Measurements from ENCODE around the gene HAGHL. TPM values are rescaled to one million over a fixed set of nuclear protein-coding genes. Genes with fewer than 3 reads are reported as not detected.

The HAGHL gene
- total and polyA plus RNA-seq, 4 donors = 4.1 to 26.7 (median 13.1) TPM

DNA sequence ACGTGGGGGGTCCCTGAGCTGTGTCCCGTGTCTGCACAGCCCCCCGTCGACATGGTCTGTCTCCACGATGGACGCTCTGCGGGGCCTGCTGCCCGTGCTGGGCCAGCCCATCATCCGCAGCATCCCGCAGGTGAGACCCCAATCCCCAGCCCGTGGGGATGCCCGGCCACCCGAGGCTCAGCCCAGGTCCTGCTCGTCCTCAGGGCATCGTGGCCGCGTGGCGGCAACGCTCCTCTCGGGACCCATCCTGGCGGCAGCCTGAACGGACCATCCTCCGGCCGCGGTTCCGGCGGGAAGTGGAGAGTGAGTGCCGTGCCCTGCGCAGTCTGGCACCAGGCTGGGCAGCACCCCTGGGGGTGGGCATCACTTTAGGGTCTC is 38.6 kb downstream of the HAGHL start:
- TF ChIP-seq, protein P1, sequence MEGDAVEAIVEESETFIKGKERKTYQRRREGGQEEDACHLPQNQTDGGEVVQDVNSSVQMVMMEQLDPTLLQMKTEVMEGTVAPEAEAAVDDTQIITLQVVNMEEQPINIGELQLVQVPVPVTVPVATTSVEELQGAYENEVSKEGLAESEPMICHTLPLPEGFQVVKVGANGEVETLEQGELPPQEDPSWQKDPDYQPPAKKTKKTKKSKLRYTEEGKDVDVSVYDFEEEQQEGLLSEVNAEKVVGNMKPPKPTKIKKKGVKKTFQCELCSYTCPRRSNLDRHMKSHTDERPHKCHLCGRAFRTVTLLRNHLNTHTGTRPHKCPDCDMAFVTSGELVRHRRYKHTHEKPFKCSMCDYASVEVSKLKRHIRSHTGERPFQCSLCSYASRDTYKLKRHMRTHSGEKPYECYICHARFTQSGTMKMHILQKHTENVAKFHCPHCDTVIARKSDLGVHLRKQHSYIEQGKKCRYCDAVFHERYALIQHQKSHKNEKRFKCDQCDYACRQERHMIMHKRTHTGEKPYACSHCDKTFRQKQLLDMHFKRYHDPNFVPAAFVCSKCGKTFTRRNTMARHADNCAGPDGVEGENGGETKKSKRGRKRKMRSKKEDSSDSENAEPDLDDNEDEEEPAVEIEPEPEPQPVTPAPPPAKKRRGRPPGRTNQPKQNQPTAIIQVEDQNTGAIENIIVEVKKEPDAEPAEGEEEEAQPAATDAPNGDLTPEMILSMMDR (IDR thresholded peaks at IDR 0.05; ENCODE audit: control extremely low read depth, extremely low read depth) = no peak
- ATAC-seq (ENCODE audit: insufficient read depth, low FRiP score) (no peak), DNase-seq (no peak)
- 91 to 95% methylated on average over 29 of the region's 29 CpGs for WGBS, 2 donors
- no peaks in the 10 kb centered on the region for H3K9me3 ChIP-seq (ENCODE audit: control insufficient read depth in 4 of 4, insufficient read depth in 3 of 4, low read length in 3 of 4)
- no peak overlapping the region for H3K9ac ChIP-seq (ENCODE audit: insufficient read depth in 1 of 2, low read length in 2 of 2)
- H3K4me3 ChIP-seq = no peak overlapping the region
- no peaks in the 10 kb centered on the region for H3K27me3 ChIP-seq (ENCODE audit: control insufficient read depth in 3 of 3, insufficient read depth in 3 of 3, low read length in 2 of 3)
- no peaks in the 10 kb centered on the region for H3K36me3 ChIP-seq (ENCODE audit: control insufficient read depth in 4 of 4, insufficient read depth in 4 of 4, low read length in 4 of 4)
- no peak overlapping the region for H3K27ac ChIP-seq (ENCODE audit: low read depth in 1 of 2, low read length in 1 of 2)
- H3K4me1 ChIP-seq (ENCODE audit: control insufficient read depth in 5 of 5, insufficient read depth in 5 of 5, low read length in 5 of 5) = peaks cover 0 to 5% (median 0%) of the 10 kb centered on the region in 5 donors

DNA sequence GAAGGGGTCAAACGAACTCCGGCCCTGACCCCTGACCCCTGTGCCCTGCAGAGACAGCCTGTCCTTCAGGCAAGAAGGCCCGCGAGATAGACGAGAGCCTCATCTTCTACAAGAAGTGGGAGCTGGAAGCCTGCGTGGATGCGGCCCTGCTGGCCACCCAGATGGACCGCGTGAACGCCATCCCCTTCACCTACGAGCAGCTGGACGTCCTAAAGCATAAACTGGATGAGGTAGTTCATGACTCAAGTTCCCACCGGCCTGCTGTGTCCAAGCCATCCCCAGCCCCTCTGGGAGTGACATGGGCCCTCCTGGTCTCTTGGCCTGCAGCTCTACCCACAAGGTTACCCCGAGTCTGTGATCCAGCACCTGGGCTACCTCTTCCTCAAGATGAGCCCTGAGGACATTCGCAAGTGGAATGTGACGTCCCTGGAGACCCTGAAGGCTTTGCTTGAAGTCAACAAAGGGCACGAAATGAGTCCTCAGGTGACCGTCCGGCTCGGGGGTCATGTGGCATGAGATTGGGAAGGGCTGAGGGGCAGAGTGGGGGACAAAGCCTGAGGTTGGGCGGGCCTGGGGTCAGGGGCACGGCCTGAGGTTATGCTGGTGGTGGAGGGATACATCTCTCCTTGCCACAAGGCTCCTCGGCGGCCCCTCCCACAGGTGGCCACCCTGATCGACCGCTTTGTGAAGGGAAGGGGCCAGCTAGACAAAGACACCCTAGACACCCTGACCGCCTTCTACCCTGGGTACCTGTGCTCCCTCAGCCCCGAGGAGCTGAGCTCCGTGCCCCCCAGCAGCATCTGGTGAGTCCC is 39.3 kb downstream of the HAGHL start:
- H3K9ac ChIP-seq (ENCODE audit: insufficient read depth in 1 of 2, low read length in 2 of 2) = no peak overlapping the region
- H3K4me1 ChIP-seq (ENCODE audit: control insufficient read depth in 5 of 5, insufficient read depth in 5 of 5, low read length in 5 of 5) = peaks cover 0 to 5% (median 0%) of the 10 kb centered on the region in 5 donors
- DNase-seq = no peak
- H3K4me3 ChIP-seq = no peak overlapping the region
- ATAC-seq (ENCODE audit: insufficient read depth, low FRiP score) = no peak
- TF ChIP-seq, protein P1 (IDR thresholded peaks at IDR 0.05; ENCODE audit: control extremely low read depth, extremely low read depth) = no peak
- H3K27ac ChIP-seq (ENCODE audit: low read depth in 1 of 2, low read length in 1 of 2) = no peak overlapping the region
- H3K36me3 ChIP-seq (ENCODE audit: control insufficient read depth in 4 of 4, insufficient read depth in 4 of 4, low read length in 4 of 4) = no peaks in the 10 kb centered on the region
- 85 to 92% methylated on average over 27 to 29 of the region's 29 CpGs for whole genome bisulfite sequencing, 2 donors
- H3K9me3 ChIP-seq (ENCODE audit: control insufficient read depth in 4 of 4, insufficient read depth in 3 of 4, low read length in 3 of 4) = no peaks in the 10 kb centered on the region
- H3K27me3 ChIP-seq (ENCODE audit: control insufficient read depth in 3 of 3, insufficient read depth in 3 of 3, low read length in 2 of 3) = no peaks in the 10 kb centered on the region

- Histone ChIP-seq H3K9ac (ENCODE audit: insufficient read depth in 1 of 2, low read length in 2 of 2) (no peak overlapping the region), H3K9me3 (ENCODE audit: control insufficient read depth in 4 of 4, insufficient read depth in 3 of 4, low read length in 3 of 4) (no peaks in the 10 kb centered on the region), H3K27me3 (ENCODE audit: control insufficient read depth in 3 of 3, insufficient read depth in 3 of 3, low read length in 2 of 3) (no peaks in the 10 kb centered on the region), H3K36me3 (ENCODE audit: control insufficient read depth in 4 of 4, insufficient read depth in 4 of 4, low read length in 4 of 4) (no peaks in the 10 kb centered on the region), H3K4me1 (ENCODE audit: control insufficient read depth in 5 of 5, insufficient read depth in 5 of 5, low read length in 5 of 5) (peaks cover 0 to 5% (median 0%) of the 10 kb centered on the region in 5 donors), H3K4me3 (no peak overlapping the region), H3K27ac (ENCODE audit: low read depth in 1 of 2, low read length in 1 of 2) (no peak overlapping the region)
- ATAC-seq (ENCODE audit: insufficient read depth, low FRiP score) = no peak
- WGBS, 2 donors = 71 to 74% methylated on average over 31 to 35 of the region's 48 CpGs
- no peak for DNase-seq
- TF ChIP-seq, protein P1 (IDR thresholded peaks at IDR 0.05; ENCODE audit: control extremely low read depth, extremely low read depth) = no peak
These were observed 40.1 kb downstream of the HAGHL start for GRCh38 chr16:766820-767640.

Measured in lung (tissue), 12 donors.